HepG2 (cell line): ENCODE data around the gene SCART1.

Source experiments
- BCL3 ChIP-seq: sonication (generic); formaldehyde crosslinking; IDR thresholded peaks from 2 replicates; pipeline ENCODE4 v1.5.1; 2020; ENCODE audit warnings: mild to moderate bottlenecking, missing genetic modification reagents, moderate library complexity
- CTCF ChIP-seq: sonication (generic); formaldehyde crosslinking; IDR thresholded peaks from 2 replicates; pipeline ENCODE4 v1.5.0; 2020; ENCODE audit warnings: mild to moderate bottlenecking, missing genetic modification reagents, moderate library complexity
- E2F1 ChIP-seq: sonication (generic); formaldehyde crosslinking; IDR thresholded peaks from 2 replicates; pipeline ENCODE4 v1.5.0; 2020; ENCODE audit warnings: missing genetic modification reagents
- GZF1 ChIP-seq: sonication (generic); formaldehyde crosslinking; IDR thresholded peaks from 2 replicates; pipeline ENCODE4 v1.5.1; 2020; ENCODE audit warnings: mild to moderate bottlenecking, missing genetic modification reagents
- RAD21 ChIP-seq: fragments of 450-650 bp; formaldehyde crosslinking; IDR thresholded peaks from 2 replicates; pipeline ENCODE4 v1.5.0; 2020; ENCODE audit warnings: mild to moderate bottlenecking
- SNAPC5 ChIP-seq: sonication (generic); formaldehyde crosslinking; IDR thresholded peaks from 2 replicates; pipeline ENCODE4 v1.8.1; 2023; ENCODE audit warnings: mild to moderate bottlenecking, missing genetic modification reagents, borderline replicate concordance
- TEAD2 ChIP-seq: sonication (generic); formaldehyde crosslinking; IDR thresholded peaks from 2 replicates; pipeline ENCODE4 v1.9.0; 2021; ENCODE audit warnings: missing genetic modification reagents
- ZBTB43 ChIP-seq: sonication (generic); formaldehyde crosslinking; conservative IDR thresholded peaks from 2 replicates; pipeline ENCODE4 v1.4.0; 2020; ENCODE audit warnings: missing genetic modification reagents
- ZNF24 ChIP-seq: fragments of 450-650 bp; IDR thresholded peaks from 2 replicates; pipeline ENCODE4 v1.6.1; 2017; ENCODE audit warnings: antibody characterized with exemption, mild to moderate bottlenecking
- ZSCAN22 ChIP-seq: sonication (generic); formaldehyde crosslinking; IDR thresholded peaks from 2 replicates; pipeline ENCODE4 v1.4.0; 2020; ENCODE audit warnings: mild to moderate bottlenecking, missing genetic modification reagents

- TF ChIP-seq CTCF (CRISPR knock-in tag) (no peak), BCL3 (no peak), RAD21 (CRISPR knock-in tag) (no peak), SNAPC5 (CRISPR knock-in tag) (no peak), ZNF24 (no peak), ZBTB43 (CRISPR knock-in tag) (no peak), TEAD2 (CRISPR knock-in tag) (no peak), GZF1 (CRISPR knock-in tag) (no peak), ZSCAN22 (no peak), E2F1 (CRISPR knock-in tag) (no peak)
These were observed 35.3 kb upstream of the SCART1 start for GRCh38 chr10:133418289-133418993.
